MCF 10A (cell line): ENCODE measurements around the gene IGF1. TPM values are rescaled to one million over a fixed set of nuclear protein-coding genes. Genes with fewer than 3 reads are reported as not detected.

Experiments used
- BruUV-seq: library from RNA; stranded (reverse); fragments of 400-500 nt; replicated peaks from 2 replicates; lab custom pipeline; 2021; lab: Mats Ljungman, UMichigan
- CTCF ChIA-PET: fragments of 300-600 bp; sonication (Branson Sonifier 250); formaldehyde crosslinking; extraction: SDS; loops from one replicate; lab custom pipeline; 2021; ENCODE audit warnings: antibody characterized with exemption, inconsistent platforms; lab: Yijun Ruan, JAX
- POLR2A ChIA-PET: fragments of 300-600, 350-650 bp; sonication (Branson Sonifier 250); formaldehyde crosslinking; extraction: SDS; loops from one replicate; lab custom pipeline; 2020; ENCODE audit warnings: antibody characterized with exemption, inconsistent platforms; lab: Yijun Ruan, JAX
- DNase-seq: peaks from one replicate; pipeline ENCODE4 v3.0.0-alpha.2; 2018; ENCODE audit not compliant: unreplicated experiment
- H3K27ac Mint-ChIP-seq: one replicate; pipeline ENCODE4 v1.8.0; 2022; ENCODE audit warnings: mild to moderate bottlenecking, low read depth, mixed read lengths; ENCODE audit not compliant: unreplicated experiment
- H3K27me3 Mint-ChIP-seq: one replicate; pipeline ENCODE4 v1.8.0; 2022; ENCODE audit warnings: mixed read lengths; ENCODE audit not compliant: insufficient read depth, unreplicated experiment
- H3K36me3 Mint-ChIP-seq: one replicate; pipeline ENCODE4 v1.8.0; 2022; ENCODE audit warnings: mild to moderate bottlenecking, moderate library complexity, mixed read lengths; ENCODE audit not compliant: insufficient read depth, unreplicated experiment
- H3K4me1 Mint-ChIP-seq: one replicate; pipeline ENCODE4 v1.8.0; 2022; ENCODE audit warnings: mixed read lengths; ENCODE audit not compliant: insufficient read depth, unreplicated experiment
- H3K4me3 Mint-ChIP-seq: one replicate; pipeline ENCODE4 v1.8.0; 2022; ENCODE audit warnings: mild to moderate bottlenecking, moderate library complexity, mixed read lengths; ENCODE audit not compliant: unreplicated experiment
- H3K9me3 Mint-ChIP-seq: one replicate; pipeline ENCODE4 v1.8.0; 2022; ENCODE audit warnings: mixed read lengths; ENCODE audit not compliant: unreplicated experiment
- intact Hi-C: fragments of 100-400 bp; cut with micrococcal nuclease; formaldehyde crosslinking; loops from 2 replicates; pipeline ENCODE4 v1.14.1; 2022
- total RNA-seq: library from RNA; stranded (reverse); gene quantifications from 2 replicates; pipeline ENCODE4 v1.2.3, GENCODE V29; 2022
- TF ChIP-seq, protein P1 (sequence below): fragments of 200-600 bp; IDR thresholded peaks from one replicate; pipeline ENCODE4 v1.8.0; 2022; ENCODE audit warnings: antibody characterized with exemption, mild to moderate bottlenecking; ENCODE audit not compliant: unreplicated experiment

The IGF1 gene
- total RNA-seq, 1 experiment from 2014 or later: not detected

DNA sequence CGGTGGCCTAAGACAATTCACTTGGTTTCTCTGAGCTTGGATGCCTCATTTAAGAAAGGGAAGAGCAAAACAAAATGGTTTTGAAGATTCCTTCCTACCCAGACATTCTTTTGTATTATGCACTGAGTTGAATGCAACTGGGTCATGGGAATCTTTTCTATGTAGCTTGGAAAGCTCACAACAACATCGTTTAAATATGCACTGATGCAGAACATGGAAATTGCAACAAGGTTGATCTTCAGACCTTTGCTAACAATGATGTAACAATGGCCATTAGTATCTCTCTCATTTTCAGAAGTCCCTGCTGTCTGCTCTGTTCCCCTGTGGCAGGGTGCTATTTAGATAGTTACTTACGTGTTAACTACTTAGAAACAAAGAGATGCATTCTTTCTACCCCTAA is 30.1 kb upstream of the IGF1 start:
- no TSS peak for BruUV-seq
- H3K4me1 Mint-ChIP-seq: no peaks in the 10 kb centered on the region
- intact Hi-C loops: no loop called here
- DNase-seq: no peak
- peaks cover 14% of the 10 kb centered on the region for H3K9me3 Mint-ChIP-seq
- H3K27ac Mint-ChIP-seq: no peak overlapping the region
- CTCF ChIA-PET: interaction anchor here (0.6 to 1.0 kb wide), 2 partner anchors 16 to 26 kb away, joined by 3 read pairs; no protein-coding TSS in a partner anchor
- TF ChIP-seq, protein P1, sequence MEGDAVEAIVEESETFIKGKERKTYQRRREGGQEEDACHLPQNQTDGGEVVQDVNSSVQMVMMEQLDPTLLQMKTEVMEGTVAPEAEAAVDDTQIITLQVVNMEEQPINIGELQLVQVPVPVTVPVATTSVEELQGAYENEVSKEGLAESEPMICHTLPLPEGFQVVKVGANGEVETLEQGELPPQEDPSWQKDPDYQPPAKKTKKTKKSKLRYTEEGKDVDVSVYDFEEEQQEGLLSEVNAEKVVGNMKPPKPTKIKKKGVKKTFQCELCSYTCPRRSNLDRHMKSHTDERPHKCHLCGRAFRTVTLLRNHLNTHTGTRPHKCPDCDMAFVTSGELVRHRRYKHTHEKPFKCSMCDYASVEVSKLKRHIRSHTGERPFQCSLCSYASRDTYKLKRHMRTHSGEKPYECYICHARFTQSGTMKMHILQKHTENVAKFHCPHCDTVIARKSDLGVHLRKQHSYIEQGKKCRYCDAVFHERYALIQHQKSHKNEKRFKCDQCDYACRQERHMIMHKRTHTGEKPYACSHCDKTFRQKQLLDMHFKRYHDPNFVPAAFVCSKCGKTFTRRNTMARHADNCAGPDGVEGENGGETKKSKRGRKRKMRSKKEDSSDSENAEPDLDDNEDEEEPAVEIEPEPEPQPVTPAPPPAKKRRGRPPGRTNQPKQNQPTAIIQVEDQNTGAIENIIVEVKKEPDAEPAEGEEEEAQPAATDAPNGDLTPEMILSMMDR: no peak
- no peak overlapping the region for H3K4me3 Mint-ChIP-seq
- H3K27me3 Mint-ChIP-seq: no peaks in the 10 kb centered on the region
- POLR2A ChIA-PET: no interaction called here
- no peaks in the 10 kb centered on the region for H3K36me3 Mint-ChIP-seq

GRCh38 chr12:102510031-102510430 is 29.7 kb upstream of the IGF1 start:
- Mint-ChIP-seq H3K27me3 (no peaks in the 10 kb centered on the region), H3K27ac (no peak overlapping the region), H3K4me1 (no peaks in the 10 kb centered on the region), H3K9me3 (peaks cover 14% of the 10 kb centered on the region), H3K36me3 (no peaks in the 10 kb centered on the region), H3K4me3 (no peak overlapping the region)
- BruUV-seq: no TSS peak
- CTCF ChIA-PET: interaction anchor here (0.6 to 1.0 kb wide), 2 partner anchors 16 to 25 kb away, joined by 3 read pairs; no protein-coding TSS in a partner anchor
- TF ChIP-seq, protein P1: no peak
- DNase-seq: no peak
- POLR2A ChIA-PET: no interaction called here
- intact Hi-C loops: no loop called here

DNA sequence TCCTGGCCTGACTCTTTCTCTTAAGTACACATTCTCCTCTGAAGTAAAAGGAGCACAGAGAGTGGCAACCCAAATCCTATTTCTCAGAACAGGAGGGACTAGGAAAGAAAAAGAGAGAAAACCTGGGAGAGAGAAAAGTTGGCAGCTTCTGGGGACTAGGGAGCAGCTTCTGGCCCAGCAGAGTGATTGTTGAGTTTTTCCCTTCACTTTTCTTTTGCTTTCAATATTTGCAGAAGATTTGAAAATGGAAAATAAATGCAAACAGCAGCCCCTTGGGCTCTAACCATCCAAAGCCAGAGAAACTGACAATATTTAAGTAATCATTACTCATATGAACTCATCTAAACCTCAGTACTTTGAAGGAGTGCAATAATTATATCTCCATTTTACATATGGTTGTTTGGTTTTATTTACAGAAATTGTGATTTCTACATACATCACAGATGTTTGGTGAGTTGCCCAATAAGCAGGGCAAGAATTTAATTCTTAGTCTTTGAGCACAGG is 28.8 kb upstream of the IGF1 start:
- Mint-ChIP-seq H3K9me3 (peaks cover 14% of the 10 kb centered on the region), H3K27ac (no peak overlapping the region), H3K4me1 (no peaks in the 10 kb centered on the region), H3K4me3 (no peak overlapping the region), H3K27me3 (no peaks in the 10 kb centered on the region), H3K36me3 (no peaks in the 10 kb centered on the region)
- intact Hi-C loops: no loop called here
- no TSS peak for BruUV-seq
- POLR2A ChIA-PET: no interaction called here
- no peak for DNase-seq
- CTCF ChIA-PET: interaction anchor here (1.0 kb wide), 1 partner anchor 24 kb away, joined by 3 read pairs; no protein-coding TSS in a partner anchor
- TF ChIP-seq, protein P1: no peak

DNA sequence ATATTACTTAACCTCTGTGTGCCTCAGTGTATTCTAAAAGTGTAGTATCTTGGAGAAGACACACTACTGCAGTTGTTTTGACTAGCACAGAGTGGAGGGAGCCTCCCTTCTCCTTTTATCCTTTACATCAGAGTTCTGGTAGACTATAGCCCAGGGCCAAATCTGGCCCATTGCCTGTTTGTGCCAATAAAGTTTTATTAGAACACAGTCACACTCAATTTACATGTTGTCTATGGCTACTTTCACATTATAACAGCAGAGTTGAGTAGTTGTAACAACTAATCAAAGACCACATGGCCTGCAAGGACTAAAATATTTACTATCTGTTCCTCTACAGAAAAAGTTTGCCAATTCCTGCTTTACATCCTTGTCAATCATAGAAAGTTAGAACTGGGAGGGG is 27.7 kb upstream of the IGF1 start:
- H3K27ac Mint-ChIP-seq: no peak overlapping the region

More for the DNA sequence above, 27.7 kb upstream of the IGF1 start:
- Mint-ChIP-seq H3K4me1 (no peaks in the 10 kb centered on the region), H3K36me3 (no peaks in the 10 kb centered on the region), H3K4me3 (no peak overlapping the region), H3K9me3 (peaks cover 14% of the 10 kb centered on the region), H3K27me3 (no peaks in the 10 kb centered on the region)
- ChIA-PET CTCF (interaction anchor here (0.7 kb wide), 1 partner anchor 201 kb away, joined by 3 read pairs; no protein-coding TSS in a partner anchor), POLR2A (no interaction called here)
- TF ChIP-seq, protein P1: no peak
- no TSS peak for BruUV-seq
- DNase-seq: no peak
- intact Hi-C loops: no loop called here
